ENCODE data around the gene KBTBD12. TPM values are rescaled to one million over a fixed set of nuclear protein-coding genes. Genes with fewer than 3 reads are reported as not detected.

Gene KBTBD12
- total RNA-seq, 1 donor from 2014 or later, result 0.05 TPM

GRCh38 chr3:128009952-128010846, 95.2 kb downstream of the KBTBD12 start:
- peak; percentile 62 for DNase-seq (ENCODE audit: low spot score)
- ATAC-seq, result peak; percentile 76

- DNase-seq (ENCODE audit: low spot score), result no peak
- peak; percentile 62 for ATAC-seq
Observed at GRCh38 chr3:128011140-128011539, 96.1 kb downstream of the KBTBD12 start.

GRCh38 chr3:128012050-128012449, 97.0 kb downstream of the KBTBD12 start:
- DNase-seq (ENCODE audit: low spot score), result no peak
- no peak for ATAC-seq

GRCh38 chr3:128014548-128014947, 99.5 kb downstream of the KBTBD12 start:
- ATAC-seq, result peak; percentile 45

GRCh38 chr3:128016502-128016901, 101.5 kb downstream of the KBTBD12 start:
- ATAC-seq (no peak), DNase-seq (ENCODE audit: low spot score) (no peak)

More at GRCh38 chr3:128014548-128014947, 99.5 kb downstream of the KBTBD12 start:
- DNase-seq (ENCODE audit: low spot score), result no peak

GRCh38 chr3:128021768-128022372, 106.8 kb downstream of the KBTBD12 start:
- ATAC-seq (no peak), DNase-seq (ENCODE audit: low spot score) (no peak)

GRCh38 chr3:128033102-128033501, 118.1 kb downstream of the KBTBD12 start:
- DNase-seq (ENCODE audit: low spot score) (no peak), ATAC-seq (peak; percentile 36)

- ATAC-seq, result peak; percentile 81
Observed at GRCh38 chr3:128036119-128036518, 121.1 kb downstream of the KBTBD12 start.

More at GRCh38 chr3:128036119-128036518, 121.1 kb downstream of the KBTBD12 start:
- no peak for DNase-seq (ENCODE audit: low spot score)

Other genes starting within 250 kb of the KBTBD12 start
- 16.3 TPM for gene ABTB1, start 242.3 kb upstream of the KBTBD12 start, total RNA-seq
- 139 TPM for gene MGLL, start 92.7 kb upstream of the KBTBD12 start, total RNA-seq
- 152 TPM for gene SEC61A1, start 137.2 kb downstream of the KBTBD12 start, total RNA-seq
- gene RUVBL1, start 208.6 kb downstream of the KBTBD12 start, total RNA-seq, result 11.3 TPM
- 12.8 TPM for gene EEFSEC, start 238.2 kb downstream of the KBTBD12 start, total RNA-seq